GM19238 (cell line): ENCODE data around the gene GHR.

Experiments used
- DNase-seq: peaks from one replicate; pipeline ENCODE4 v3.0.0; 2011; ENCODE audit warnings: low spot score; ENCODE audit not compliant: insufficient read length

The GHR gene

DNA sequence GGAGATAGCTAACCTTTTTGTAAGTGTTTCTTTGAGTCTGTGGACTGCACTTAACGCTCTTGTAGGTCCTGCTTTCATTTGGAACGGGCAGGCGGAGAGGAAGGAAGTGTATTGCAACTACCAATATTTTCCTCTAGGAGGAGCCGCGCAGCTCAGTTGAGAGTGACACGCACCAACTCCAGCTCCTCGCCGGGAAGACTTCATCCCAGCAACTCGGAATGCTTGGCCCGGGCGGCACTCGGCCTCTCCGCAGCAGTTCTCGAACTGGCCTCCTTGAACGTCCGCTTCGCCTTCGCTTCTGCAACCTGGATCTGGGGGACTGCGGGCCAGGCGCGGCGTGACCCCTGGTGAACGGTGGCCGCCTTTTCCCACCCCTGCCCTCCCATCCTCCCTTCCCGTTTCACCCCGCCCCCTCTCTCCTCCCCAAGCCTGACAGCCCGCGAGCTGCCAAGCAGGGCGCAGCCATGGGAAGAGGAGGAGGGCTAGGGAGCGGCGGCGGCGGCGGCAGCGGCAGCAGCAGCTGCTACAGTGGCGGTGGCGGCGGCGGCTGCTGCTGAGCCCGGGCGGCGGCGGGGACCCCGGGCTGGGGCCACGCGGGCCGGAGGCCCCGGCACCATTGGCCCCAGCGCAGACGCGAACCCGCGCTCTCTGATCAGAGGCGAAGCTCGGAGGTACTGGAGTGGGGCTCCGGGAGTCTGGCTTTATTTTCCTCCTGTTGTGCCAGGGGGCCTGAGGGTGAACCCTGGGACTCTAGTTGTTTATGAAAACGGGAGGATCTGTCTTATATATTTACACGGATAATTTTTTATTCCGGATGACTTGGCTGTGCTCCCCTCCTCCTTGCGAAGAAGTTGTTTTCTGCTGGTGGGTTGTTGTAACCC, at the start of gene GHR:
GHR (plus strand) TSS at position 155 of the 881 bp plus-strand sequence. CDS start 142,436 bp downstream, outside the sequence.
- no peak for DNase-seq

GRCh38 chr5:42374679-42375273, 48.5 kb upstream of the GHR start:
- no peak for DNase-seq

DNA sequence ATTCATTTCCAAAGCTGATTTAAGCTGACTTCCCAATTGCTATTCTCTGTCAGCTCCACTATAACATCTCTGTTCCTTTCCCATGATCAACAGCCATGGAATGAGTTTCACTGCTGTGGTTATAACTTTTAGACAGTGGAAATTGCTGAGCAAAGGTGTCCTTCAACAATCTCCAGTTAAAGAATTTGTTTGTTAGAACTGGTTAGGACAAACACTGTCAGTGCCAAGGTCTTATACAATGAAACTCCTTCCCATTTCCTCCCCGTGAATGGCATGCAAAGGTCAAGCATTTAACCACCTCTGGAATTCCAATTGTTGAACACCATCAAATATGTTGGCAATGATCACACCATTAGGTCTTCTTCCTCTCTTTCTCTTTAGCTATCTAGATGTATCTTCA, 45.7 kb upstream of the GHR start:
- no peak for DNase-seq

DNA sequence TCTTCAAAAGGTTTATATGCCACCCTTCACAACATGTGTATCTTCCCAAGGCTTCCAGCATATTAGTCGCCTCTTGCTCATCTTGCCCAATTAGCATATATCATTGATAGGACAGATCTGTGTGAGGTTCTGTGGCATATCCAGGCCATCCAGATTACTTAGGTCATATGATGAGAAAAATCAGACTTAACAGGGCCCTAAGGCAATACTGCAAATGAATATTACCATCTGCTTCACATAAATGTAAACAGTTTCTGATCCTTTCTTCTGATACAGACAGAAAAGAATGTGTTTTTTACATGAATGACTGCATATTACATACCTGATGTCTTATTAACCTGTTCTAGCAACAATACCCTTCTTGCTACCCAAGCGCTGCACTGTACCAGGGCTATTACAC, 41.3 kb upstream of the GHR start:
- no peak for DNase-seq

DNA sequence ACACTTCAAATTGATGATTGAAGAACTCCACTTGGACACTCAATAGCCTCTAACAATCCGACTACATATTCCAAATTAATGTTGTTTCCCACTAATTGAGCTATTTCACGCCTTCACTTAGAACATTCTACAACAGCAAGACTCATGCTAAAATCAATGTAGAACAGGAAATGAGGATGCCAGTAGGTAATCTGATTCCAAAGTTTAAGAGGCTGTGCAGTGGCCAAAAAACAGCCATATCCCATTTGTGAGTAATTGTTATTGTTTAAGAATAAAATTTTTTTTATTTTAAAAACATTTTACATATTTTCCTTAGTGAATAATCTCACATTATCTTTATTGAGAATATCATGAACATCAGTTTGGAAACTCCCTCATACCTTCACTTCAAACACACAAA, 35.7 kb upstream of the GHR start:
- DNase-seq, result no peak

- DNase-seq, result no peak
Observed at GRCh38 chr5:42390115-42390514, 33.1 kb upstream of the GHR start.

DNA sequence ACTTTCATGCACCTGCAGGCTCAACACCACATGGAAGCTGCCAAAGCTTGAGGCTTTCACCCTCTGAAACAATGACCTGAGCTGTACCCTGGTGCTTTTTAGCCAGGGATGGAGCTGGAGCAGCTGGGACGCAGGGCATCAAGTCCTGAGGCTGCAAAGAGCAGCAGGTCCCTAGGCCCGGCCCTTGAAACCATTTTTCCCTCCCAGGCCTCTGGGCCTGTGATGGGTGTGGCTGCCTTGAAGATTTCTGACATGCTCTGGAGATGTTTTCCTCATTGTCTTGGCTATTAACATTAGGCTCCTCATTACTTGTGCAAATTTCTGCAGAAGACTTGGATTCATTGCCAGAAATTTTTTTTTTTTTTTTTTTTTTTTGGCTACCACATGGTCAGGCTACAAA, 30.3 kb upstream of the GHR start:
- DNase-seq, result no peak

GRCh38 chr5:42396111-42396510, 27.1 kb upstream of the GHR start:
- DNase-seq, result no peak

- no peak for DNase-seq
Observed at GRCh38 chr5:42397267-42397666, 26.0 kb upstream of the GHR start.

DNA sequence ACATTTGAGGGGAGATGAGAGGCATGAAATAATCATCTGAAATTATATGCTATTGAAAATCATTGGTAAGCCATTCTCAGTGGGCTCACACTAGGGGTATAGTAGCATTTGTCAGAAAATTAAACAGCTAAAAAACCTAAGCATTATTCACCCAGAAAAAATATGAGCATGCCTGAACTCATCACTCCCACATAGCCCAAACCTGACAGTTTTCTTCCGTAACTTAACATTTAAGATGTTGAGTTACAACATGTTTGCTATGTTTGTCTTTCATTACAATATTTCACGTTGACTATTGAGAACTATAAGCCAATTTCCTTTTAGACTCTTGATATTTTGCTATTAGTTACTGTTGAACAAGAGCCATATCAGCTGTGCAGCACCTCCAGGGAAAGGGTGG, 23.5 kb upstream of the GHR start:
- no peak for DNase-seq

- DNase-seq, result no peak
Observed at GRCh38 chr5:42400474-42400873, 22.8 kb upstream of the GHR start.

DNA sequence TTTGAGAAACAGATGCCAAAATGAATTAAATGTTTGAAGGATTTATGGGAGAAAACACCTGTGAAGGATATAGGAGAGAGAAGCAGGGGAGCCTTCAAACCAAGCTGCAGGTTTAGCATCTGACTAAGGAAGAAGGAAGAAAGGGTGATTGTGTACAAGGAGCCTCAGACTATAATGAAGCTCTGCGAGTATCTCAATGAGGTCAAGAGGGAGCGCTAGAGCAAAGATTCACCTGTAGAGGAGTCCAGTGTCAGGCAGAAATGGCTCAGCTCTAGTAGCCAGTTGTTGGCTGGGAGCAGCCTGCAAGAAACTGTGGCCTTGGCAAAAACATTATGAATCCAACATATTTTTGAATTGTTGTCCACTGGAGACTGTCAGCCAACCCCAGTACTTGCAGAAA, 20.0 kb upstream of the GHR start:
- no peak for DNase-seq

GRCh38 chr5:42404366-42404765, 18.9 kb upstream of the GHR start:
- no peak for DNase-seq

DNA sequence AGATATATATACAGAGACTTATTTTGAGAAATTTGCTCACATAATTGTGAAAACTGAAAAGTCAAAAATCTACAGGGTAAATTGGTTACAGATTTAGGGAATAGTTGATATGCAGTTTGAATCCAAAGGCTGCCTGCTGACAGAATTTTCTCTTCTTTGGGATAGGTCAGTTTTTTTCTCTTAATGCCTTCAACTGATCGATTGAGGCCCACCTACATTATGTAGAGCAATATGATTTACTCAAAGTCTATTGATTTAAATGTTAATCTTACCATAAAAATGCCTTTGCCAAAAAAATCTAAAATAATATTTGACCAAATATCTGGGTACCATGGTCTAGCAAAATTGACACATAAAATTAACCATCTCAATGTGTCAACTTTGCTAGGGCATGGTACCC, 3.9 kb upstream of the GHR start:
- no peak for DNase-seq

DNA sequence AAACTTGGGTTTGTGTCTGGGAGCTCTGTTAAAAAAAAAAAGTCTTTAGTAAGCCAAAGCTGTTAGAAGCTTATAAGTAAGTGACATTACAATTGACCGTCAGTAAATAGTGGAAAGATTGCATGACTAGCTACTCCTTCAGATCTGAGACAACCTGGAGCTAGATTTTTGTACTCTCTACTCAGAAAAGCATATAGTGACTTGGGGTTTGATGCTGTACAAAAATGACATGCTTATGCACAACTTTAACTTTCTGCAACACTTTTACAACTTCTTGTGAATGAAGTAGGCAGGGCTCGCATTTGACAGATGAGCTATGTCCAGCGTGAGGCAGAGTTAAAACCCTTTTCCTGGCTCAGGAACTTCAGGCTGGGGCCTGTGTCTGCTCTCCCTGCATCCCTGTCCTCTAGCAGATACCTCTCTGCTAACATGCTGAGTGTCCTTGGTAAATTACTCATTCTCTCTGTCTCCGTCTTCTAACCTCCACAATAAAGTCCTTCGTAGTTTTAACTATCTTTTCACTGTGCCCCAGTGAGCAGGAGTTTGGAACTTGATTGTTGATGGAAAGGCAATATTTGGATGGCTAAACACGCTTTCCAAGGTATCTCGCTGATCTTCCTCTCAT, 471 bp upstream of the GHR start:
- no peak for DNase-seq

GRCh38 chr5:42426016-42426415, 2.8 kb downstream of the GHR start:
- DNase-seq, result no peak

- no peak for DNase-seq
Observed at GRCh38 chr5:42429694-42430093, 6.5 kb downstream of the GHR start.

- no peak for DNase-seq
Observed at GRCh38 chr5:42434047-42434724, 10.9 kb downstream of the GHR start.

- DNase-seq, result no peak
Observed at GRCh38 chr5:42436051-42436450, 12.8 kb downstream of the GHR start.

GRCh38 chr5:42454216-42454995, 31.2 kb downstream of the GHR start:
- no peak for DNase-seq

DNA sequence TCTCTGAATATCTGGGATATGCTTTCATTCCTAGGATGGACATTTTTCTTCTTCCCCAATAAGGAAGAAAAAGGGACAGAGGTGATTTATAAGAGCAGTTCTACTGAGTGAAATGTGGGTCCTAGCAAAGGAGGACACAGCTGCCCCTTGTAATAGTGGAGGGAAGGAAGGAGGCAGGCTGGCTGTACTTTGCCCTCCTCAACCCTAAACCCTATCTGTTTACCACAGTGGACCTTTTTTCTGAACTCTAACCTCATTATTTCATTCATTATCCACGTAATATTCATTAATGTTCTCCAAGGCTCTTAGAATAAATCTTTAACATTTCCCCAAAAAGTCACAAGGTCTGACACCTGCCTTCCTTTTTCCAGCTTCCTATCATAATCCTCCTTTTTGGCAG, 37.8 kb downstream of the GHR start:
- no peak for DNase-seq
